HuH-7 (cell line): ENCODE data around the gene NRAP.

Source experiments
- DNase-seq: peaks from one replicate; pipeline ENCODE4 v3.0.0; 2011; ENCODE audit warnings: low spot score

The NRAP gene

GRCh38 chr10:113561214-113561613 is 102.6 kb downstream of the NRAP start:
- DNase-seq = no peak

GRCh38 chr10:113560071-113560470 is 103.8 kb downstream of the NRAP start:
- DNase-seq = no peak

GRCh38 chr10:113557903-113558321 is 105.9 kb downstream of the NRAP start:
- no peak for DNase-seq

- no peak for DNase-seq
These were observed 106.4 kb downstream of the NRAP start for GRCh38 chr10:113557424-113557862.

GRCh38 chr10:113555751-113556150 is 108.1 kb downstream of the NRAP start:
- DNase-seq = no peak

- no peak for DNase-seq
These were observed 108.6 kb downstream of the NRAP start for GRCh38 chr10:113555245-113555644.

GRCh38 chr10:113554214-113554613 is 109.6 kb downstream of the NRAP start:
- no peak for DNase-seq

- no peak for DNase-seq
These were observed 110.7 kb downstream of the NRAP start for GRCh38 chr10:113553149-113553548.

GRCh38 chr10:113552701-113553100 is 111.1 kb downstream of the NRAP start, which contains the start of gene HABP2:
Gene HABP2 (plus strand): TSS chr10:113553053. CDS start chr10:113553122, 69 bp downstream.
- DNase-seq = no peak

GRCh38 chr10:113552014-113552413 is 111.8 kb downstream of the NRAP start:
- no peak for DNase-seq

GRCh38 chr10:113550365-113550764 is 113.5 kb downstream of the NRAP start:
- DNase-seq = no peak

- no peak for DNase-seq
These were observed 114.0 kb downstream of the NRAP start for GRCh38 chr10:113549856-113550255.

GRCh38 chr10:113547426-113547825 is 116.4 kb downstream of the NRAP start:
- DNase-seq = no peak

GRCh38 chr10:113544392-113544791 is 119.4 kb downstream of the NRAP start:
- DNase-seq = no peak

- no peak for DNase-seq
These were observed 120.5 kb downstream of the NRAP start for GRCh38 chr10:113543107-113543955.

GRCh38 chr10:113541549-113541927 is 122.3 kb downstream of the NRAP start:
- no peak for DNase-seq

GRCh38 chr10:113540845-113541548 is 122.8 kb downstream of the NRAP start:
- peak; percentile 68 for DNase-seq

GRCh38 chr10:113539789-113540188 is 124.1 kb downstream of the NRAP start:
- DNase-seq = no peak
